Sigmoid colon (tissue), 7 donors: Measurements from ENCODE around the gene PTPRD. TPM values are rescaled to one million over a fixed set of nuclear protein-coding genes. Genes with fewer than 3 reads are reported as not detected.

ENCODE experiments used
- DNase-seq: peaks from one replicate; pipeline ENCODE4 v3.0.0-alpha.2; 2019
- H3K27ac ChIP-seq, 4 donors: fragments of 200-600 bp; sonication (generic); one replicate each; pipeline ENCODE4 v1.5.1; 2016 to 2019; ENCODE audit warnings: mild to moderate bottlenecking in 1 of 4
- H3K27me3 ChIP-seq, 3 donors: fragments of 200-600 bp; sonication (generic); one replicate each; pipeline ENCODE4 v1.5.1; 2019; ENCODE audit warnings: mild to moderate bottlenecking in 1 of 3
- H3K36me3 ChIP-seq, 4 donors: fragments of 200-600 bp; sonication (generic); one replicate each; pipeline ENCODE4 v1.5.1; 2016 to 2019
- H3K4me1 ChIP-seq, 4 donors: fragments of 200-600 bp; sonication (generic); one replicate each; pipeline ENCODE4 v1.5.1; 2017 to 2019
- H3K4me3 ChIP-seq, 4 donors: fragments of 200-600 bp; sonication (generic); one replicate each; pipeline ENCODE4 v1.5.1; 2017 to 2019; ENCODE audit warnings: mild to moderate bottlenecking in 2 of 4, moderate library complexity in 1 of 4
- H3K9me3 ChIP-seq, 4 donors: fragments of 200-600 bp in 3 of 4; sonication (generic) in 3 of 4; one replicate each; pipeline versions ENCODE4 v1.5.1 to v1.6.1; 2013 to 2019
- CTCF ChIP-seq, 4 experiments: fragments of 450-650 bp in 3 of 4; fragments of 200-600 bp in 1 of 4; IDR thresholded peaks; one replicate each; pipeline ENCODE4 v1.5.1; 2016 to 2019; ENCODE audit warnings: antibody characterized with exemption in 4 of 4, mild to moderate bottlenecking in 3 of 4, moderate library complexity in 2 of 4
- EP300 ChIP-seq, 4 donors: sonication (generic); formaldehyde crosslinking; IDR thresholded peaks; one replicate each; pipeline ENCODE4 v1.6.1; 2017; ENCODE audit warnings: antibody characterized with exemption in 4 of 4
- POLR2A ChIP-seq, 2 donors: fragments of 450-650 bp; IDR thresholded peaks; one replicate each; pipeline ENCODE4 v1.6.1; 2016; ENCODE audit warnings: antibody characterized with exemption in 2 of 2, mild to moderate bottlenecking in 2 of 2, moderate library complexity in 2 of 2
- POLR2AphosphoS5 ChIP-seq, 4 donors: sonication (generic); formaldehyde crosslinking; IDR thresholded peaks; one replicate each; pipeline ENCODE4 v1.6.1; 2017; ENCODE audit warnings: antibody characterized with exemption in 4 of 4
- WGBS, 2 donors: extraction: QIAGEN DNeasy Blood & Tissue Kit; methylation state at CpG; one replicate each; pipeline ENCODE4 v1.1.7; 2013; 5-methylcytosine and 5-hydroxymethylcytosine counted together
- intact Hi-C: fragments of 100-400 bp; cut with DNase I; formaldehyde crosslinking; loops from one replicate; pipeline ENCODE4 v1.15.1; 2023
- polyA plus RNA-seq, 3 donors: library from polyadenylated mRNA; stranded (reverse); fragments of 200-250 nt; gene quantifications; one replicate each; pipeline ENCODE4 v1.2.3, GENCODE V29; 2013
- total RNA-seq, 4 donors: library from RNA; depleted of rRNA; stranded (reverse); fragments of >200 nt; gene quantifications; one replicate each; pipeline ENCODE4 v1.1.0, GENCODE V29; 2016
- donor health status: healthy with polysubstance abuse.
- donor health status: Bipolar disorder and iron deficiency.
- donor health status: healthy.

PTPRD gene
- total and polyA plus RNA-seq, 7 donors = 1.2 to 18.3 (median 6.3) TPM

GRCh38 chr9:8713811-8714165, 1899.0 kb downstream of the PTPRD start:
- Histone ChIP-seq H3K27me3 (no peaks in the 10 kb centered on the region), H3K9me3 (no peaks in the 10 kb centered on the region), H3K27ac (no peak overlapping the region), H3K4me3 (no peak overlapping the region), H3K4me1 (no peaks in the 10 kb centered on the region), H3K36me3 (no peaks in the 10 kb centered on the region)
- intact Hi-C loops = no loop called here
- DNase-seq = no peak
- WGBS, 2 donors = 84 to 85% methylated on average over 8 of the region's 8 CpGs
- TF ChIP-seq POLR2AphosphoS5 (IDR thresholded peaks at IDR 0.05) = no peak

GRCh38 chr9:8713149-8713810, 1899.5 kb downstream of the PTPRD start:
- TF ChIP-seq POLR2A (IDR thresholded peaks at IDR 0.05) = no peak
- Histone ChIP-seq H3K27me3 (no peaks in the 10 kb centered on the region), H3K4me3 (no peak overlapping the region), H3K27ac (no peak overlapping the region), H3K36me3 (no peaks in the 10 kb centered on the region), H3K9me3 (no peaks in the 10 kb centered on the region), H3K4me1 (no peaks in the 10 kb centered on the region)
- DNase-seq = no peak
- intact Hi-C loops = no loop called here
- 95 to 96% methylated on average over 44 of the region's 44 CpGs for WGBS, 2 donors

- TF ChIP-seq EP300 (IDR thresholded peaks at IDR 0.05) (no peak), CTCF (IDR thresholded peaks at IDR 0.05) (no peak), POLR2A (IDR thresholded peaks at IDR 0.05) (no peak), POLR2AphosphoS5 (IDR thresholded peaks at IDR 0.05) (no peak)
- Histone ChIP-seq H3K4me1 (no peaks in the 10 kb centered on the region), H3K9me3 (no peaks in the 10 kb centered on the region), H3K36me3 (no peaks in the 10 kb centered on the region), H3K27ac (no peak overlapping the region), H3K4me3 (no peak overlapping the region), H3K27me3 (no peaks in the 10 kb centered on the region)
- WGBS, 2 donors = 94 to 95% methylated on average over 4 of the region's 4 CpGs
- intact Hi-C loops = no loop called here
- no peak for DNase-seq
Observed at GRCh38 chr9:8709731-8710130, 1903.1 kb downstream of the PTPRD start.

GRCh38 chr9:8708728-8709127, 1904.1 kb downstream of the PTPRD start:
- intact Hi-C loops = no loop called here
- no peak for DNase-seq
- Histone ChIP-seq H3K4me1 (no peaks in the 10 kb centered on the region), H3K4me3 (no peak overlapping the region), H3K27me3 (no peaks in the 10 kb centered on the region), H3K9me3 (no peaks in the 10 kb centered on the region), H3K27ac (no peak overlapping the region), H3K36me3 (no peaks in the 10 kb centered on the region)
- WGBS, 2 donors = 41 to 68% methylated on average over 1 of the region's 1 CpG
- TF ChIP-seq POLR2AphosphoS5 (IDR thresholded peaks at IDR 0.05) (no peak), POLR2A (IDR thresholded peaks at IDR 0.05) (no peak), EP300 (IDR thresholded peaks at IDR 0.05) (no peak), CTCF (IDR thresholded peaks at IDR 0.05) (no peak)

- no peaks in the 10 kb centered on the region for H3K27me3 ChIP-seq
- no peak for TF ChIP-seq POLR2A (IDR thresholded peaks at IDR 0.05)
- no peak for TF ChIP-seq EP300 (IDR thresholded peaks at IDR 0.05)
- no peak for TF ChIP-seq CTCF (IDR thresholded peaks at IDR 0.05)
- no peak for TF ChIP-seq POLR2AphosphoS5 (IDR thresholded peaks at IDR 0.05)
- 21 to 71% methylated on average over 1 of the region's 1 CpG for WGBS, 2 donors
- no peaks in the 10 kb centered on the region for H3K36me3 ChIP-seq
- no peaks in the 10 kb centered on the region for H3K9me3 ChIP-seq
- H3K27ac ChIP-seq = no peak overlapping the region
- DNase-seq = no peak
- no peak overlapping the region for H3K4me3 ChIP-seq
- no peaks in the 10 kb centered on the region for H3K4me1 ChIP-seq
- intact Hi-C loops = no loop called here
Observed at GRCh38 chr9:8706998-8707397, 1905.8 kb downstream of the PTPRD start.

GRCh38 chr9:8706531-8706930, 1906.3 kb downstream of the PTPRD start:
- WGBS, 2 donors = 86 to 93% methylated on average over 6 of the region's 6 CpGs
- TF ChIP-seq EP300 (IDR thresholded peaks at IDR 0.05) (no peak), POLR2A (IDR thresholded peaks at IDR 0.05) (no peak), POLR2AphosphoS5 (IDR thresholded peaks at IDR 0.05) (no peak)
- intact Hi-C loops = no loop called here

More at GRCh38 chr9:8706531-8706930, 1906.3 kb downstream of the PTPRD start:
- Histone ChIP-seq H3K4me1 (no peaks in the 10 kb centered on the region), H3K27ac (no peak overlapping the region), H3K9me3 (no peaks in the 10 kb centered on the region), H3K36me3 (no peaks in the 10 kb centered on the region), H3K4me3 (no peak overlapping the region), H3K27me3 (no peaks in the 10 kb centered on the region)
- DNase-seq = no peak
